T47D (cell line): Measurements from ENCODE around the gene JPH2.
"Not testable (repeated sequence)": the region's sequence is repeated elsewhere in the genome, so short reads cannot be mapped to it uniquely, and the experiment has no call there.

ENCODE experiments used
- DNase-seq, 2 experiments: peaks; one replicate each; pipeline versions ENCODE4 v3.0.0 to v3.0.0-alpha.2; 2011 to 2012; ENCODE audit warnings: low read depth in 1 of 2, low spot score in 1 of 2
- JUND ChIP-seq: IDR thresholded peaks from 2 replicates; pipeline ENCODE4 v1.6.1; 2012; ENCODE audit warnings: low read depth
- in situ Hi-C: cut with HindIII; loops from 2 replicates; pipeline ENCODE4 v1.10.0; 2016; ENCODE audit warnings: low sequenced_read_pairs, low pct_unique_long_range_greater_than_20kb

Gene JPH2

DNA sequence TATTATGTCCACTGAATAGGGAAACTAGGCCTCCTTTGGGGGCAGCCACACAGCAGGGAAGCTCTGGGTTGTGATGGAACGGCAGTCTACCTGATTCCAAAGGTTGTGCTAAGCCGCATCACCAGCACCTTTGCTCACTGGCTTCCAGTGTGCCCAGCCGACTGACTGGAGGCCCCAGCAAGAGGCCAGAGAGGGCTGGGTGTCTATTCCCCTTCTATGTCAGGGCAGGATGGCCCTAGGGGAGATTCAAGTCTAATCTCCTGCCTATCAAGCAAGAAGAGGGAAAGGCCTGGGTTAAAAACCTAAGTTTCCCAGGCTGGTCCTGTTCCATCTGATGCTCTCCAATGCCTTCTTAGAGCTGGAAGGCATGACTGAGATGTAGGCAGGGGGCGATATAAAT lies 53.6 kb downstream of the JPH2 start:
- no peak for DNase-seq
- no peak for TF ChIP-seq JUND
- in situ Hi-C loops: no loop called here

DNA sequence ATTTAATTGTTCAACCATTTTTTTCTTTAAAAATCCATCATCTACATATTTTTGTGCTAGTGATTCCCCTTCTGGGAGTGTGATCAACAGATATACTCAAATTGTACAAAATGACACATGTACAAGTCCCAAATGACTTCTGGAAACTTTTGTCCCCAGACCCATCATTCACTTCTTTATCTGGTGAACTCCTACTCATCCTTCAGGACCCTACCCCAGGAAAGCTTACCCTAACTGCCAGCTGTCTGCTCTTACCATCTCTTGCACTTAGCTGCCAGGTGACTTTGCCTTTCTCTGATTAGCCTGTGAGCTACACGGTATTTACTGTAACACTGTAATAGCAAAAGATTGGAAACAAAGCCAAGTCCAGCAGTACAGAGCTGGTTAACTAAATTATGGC lies 55.3 kb downstream of the JPH2 start:
- no peak for TF ChIP-seq JUND
- in situ Hi-C loops: no loop called here

DNA sequence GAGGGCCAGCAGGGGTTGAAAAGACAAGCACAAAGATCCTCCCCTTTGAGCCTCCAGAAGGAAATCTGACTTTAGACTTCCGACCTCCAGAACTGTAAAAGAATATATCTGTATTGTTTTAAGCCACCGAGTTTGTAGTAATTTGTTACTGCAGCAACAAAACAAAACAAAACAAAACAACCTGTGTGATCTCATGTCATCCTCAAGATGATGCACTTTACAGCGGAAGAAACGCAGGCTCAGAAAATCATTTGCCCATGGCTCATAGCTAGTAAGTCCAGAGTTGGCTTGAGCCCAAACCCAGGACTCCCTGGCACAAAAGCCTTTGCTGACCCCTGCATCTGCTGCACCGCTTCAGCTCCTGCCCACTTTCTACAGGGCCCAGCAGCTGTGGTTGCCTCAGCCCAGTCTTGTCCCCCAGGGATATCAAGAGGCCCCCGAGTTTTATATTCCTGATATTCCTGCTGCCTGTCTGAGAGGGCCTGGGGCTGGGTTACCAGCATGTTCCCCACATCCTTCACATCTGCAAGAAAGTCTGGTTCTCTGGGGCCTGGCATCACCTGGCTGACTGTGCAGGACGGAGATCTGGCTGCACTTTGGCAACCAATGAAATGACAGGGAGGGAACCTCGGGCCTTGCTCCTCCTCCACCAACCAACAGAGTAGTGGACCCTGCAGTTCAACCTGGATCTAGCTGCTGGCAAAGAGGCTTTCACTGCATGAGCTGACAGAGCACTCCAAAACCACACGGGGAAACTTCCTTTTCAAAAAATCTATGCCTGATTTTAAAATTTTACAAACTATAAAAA lies 56.9 kb downstream of the JPH2 start:
- no peak for DNase-seq
- in situ Hi-C loops: no loop called here
- TF ChIP-seq JUND: no peak

More for the DNA sequence above, 55.3 kb downstream of the JPH2 start:
- no peak for DNase-seq

DNA sequence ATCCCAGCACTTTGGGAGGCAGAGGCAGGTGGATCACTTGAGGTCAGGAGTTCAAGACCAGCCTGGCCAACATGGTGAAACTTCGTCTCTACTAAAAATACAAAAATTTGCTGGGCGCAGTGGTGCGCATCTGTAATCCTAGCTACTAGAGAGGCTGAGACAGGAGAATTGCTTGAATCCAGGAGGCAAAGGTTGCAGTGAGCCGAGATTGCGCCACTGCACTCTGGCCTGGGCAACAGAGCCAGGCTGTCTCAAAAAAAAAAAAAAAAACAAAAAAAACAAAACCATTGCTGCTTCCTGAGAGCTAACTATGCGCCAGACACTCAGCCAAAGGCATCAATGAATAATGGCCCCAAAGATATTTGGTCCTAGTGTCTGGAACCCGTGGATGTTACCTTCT lies 57.7 kb downstream of the JPH2 start:
- in situ Hi-C loops, DNase-seq: not testable (repeated sequence)

DNA sequence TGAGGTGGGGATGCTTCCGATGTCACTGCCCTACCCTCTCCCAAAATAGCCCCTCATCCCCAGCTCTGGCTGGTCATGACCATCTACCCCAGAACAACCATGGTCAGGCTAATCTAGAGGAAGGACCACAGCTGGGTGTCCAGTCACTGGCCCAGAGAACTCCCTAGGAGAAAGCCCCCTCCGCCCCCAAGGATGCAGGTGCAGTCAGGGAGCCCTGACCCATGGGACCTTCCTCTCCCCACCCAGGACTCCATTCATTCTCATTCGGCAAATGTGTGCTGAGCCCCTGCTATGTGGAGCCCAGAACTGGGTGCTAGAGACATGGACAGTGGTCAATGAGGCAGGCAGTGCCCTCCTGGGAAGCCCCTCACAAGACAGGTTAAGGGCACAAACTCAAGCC lies 60.5 kb downstream of the JPH2 start:
- no peak for TF ChIP-seq JUND
- DNase-seq: no peak
- in situ Hi-C loops: no loop called here

DNA sequence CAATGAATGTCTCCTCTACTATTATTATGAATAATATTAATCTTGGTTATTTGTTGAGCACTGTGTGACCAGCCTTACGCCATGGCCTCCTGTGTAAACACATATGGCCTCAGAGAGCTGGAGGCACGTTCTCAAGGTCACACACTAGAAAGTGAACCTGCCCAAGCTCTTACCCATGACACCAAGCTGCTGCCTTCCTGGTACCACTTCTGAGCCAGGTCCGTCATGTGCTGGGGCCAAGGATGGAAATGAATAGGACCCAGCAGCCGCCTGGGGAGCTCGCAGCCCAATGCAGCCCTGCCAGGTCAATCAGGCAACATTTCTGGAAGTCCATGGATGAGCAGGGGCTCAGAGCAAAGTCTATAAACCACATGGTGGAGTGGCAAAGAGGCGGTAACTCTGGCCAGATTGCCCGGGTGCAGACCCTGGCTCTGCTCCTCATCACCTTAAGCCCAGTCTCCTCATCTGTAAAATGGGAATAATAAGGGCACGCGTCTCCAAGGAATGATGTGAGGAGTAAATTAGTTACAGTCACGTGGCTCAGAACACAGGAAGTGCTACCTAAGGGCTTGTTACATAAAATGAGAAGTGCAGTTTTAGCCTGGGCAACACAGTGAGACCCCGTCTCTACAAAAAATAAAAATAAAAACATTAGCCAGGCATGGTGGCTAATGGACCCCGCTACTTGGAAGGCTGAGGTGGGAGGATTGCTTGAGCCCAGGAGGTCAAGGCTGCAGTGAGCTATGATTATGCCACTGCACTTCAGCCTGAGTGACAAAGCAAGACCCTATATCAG lies 61.5 kb downstream of the JPH2 start:
- no peak for TF ChIP-seq JUND
- in situ Hi-C loops: no loop called here

DNA sequence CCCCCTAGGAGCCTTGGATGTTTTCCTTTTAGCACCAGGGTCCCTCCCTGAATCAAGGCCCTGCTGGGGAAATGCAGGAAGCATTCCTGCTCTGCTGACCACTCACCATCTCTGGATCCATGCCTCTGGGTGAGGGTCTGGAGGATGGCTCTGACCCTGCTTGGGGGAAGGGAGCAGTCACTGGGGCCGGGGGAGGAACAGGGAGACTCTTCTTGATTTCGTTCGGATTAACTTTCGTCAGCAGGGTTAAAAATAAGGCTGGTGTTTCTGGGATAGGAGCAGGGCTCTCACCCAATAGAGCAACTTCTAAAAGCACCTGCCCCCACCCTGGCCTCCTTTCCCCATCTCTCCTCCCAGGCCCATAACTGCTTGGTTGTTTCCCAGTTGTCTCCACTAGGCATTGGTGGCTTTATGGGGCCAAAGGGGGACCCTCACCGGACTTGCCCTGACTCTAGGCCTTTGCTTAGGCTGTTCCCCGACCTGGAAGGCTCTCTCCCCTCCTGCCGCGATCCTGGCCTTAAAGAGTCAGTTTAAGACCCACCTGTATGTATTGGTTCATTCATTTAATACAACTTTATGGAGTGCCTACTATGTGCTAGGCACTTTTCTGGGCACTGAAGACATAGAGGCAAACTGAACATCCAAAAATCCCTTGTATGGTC lies 63.0 kb downstream of the JPH2 start:
- no peak for DNase-seq
- in situ Hi-C loops: no loop called here
- TF ChIP-seq JUND: no peak

More for the DNA sequence above, 61.5 kb downstream of the JPH2 start:
- no peak for DNase-seq

DNA sequence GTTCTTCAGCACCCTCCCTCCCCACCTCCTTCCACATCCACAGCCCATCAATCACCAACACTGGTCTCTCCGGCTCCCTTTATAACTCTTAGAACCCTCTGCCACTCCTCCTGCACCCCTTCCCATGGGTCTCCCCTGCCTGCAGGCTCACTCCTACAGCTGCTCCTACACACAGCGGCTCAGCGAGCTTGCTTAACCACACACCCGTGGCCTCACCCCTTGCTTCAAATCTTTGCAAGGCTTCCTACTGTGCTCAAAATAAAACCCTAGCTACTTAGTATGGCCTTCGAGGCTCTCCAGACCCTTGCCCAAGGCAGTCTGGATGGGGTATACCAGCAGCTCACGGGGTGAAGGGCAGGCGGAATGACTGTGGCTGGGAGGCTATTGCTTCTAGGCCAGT lies 63.7 kb downstream of the JPH2 start:
- in situ Hi-C loops: no loop called here
- no peak for DNase-seq
- no peak for TF ChIP-seq JUND

DNA sequence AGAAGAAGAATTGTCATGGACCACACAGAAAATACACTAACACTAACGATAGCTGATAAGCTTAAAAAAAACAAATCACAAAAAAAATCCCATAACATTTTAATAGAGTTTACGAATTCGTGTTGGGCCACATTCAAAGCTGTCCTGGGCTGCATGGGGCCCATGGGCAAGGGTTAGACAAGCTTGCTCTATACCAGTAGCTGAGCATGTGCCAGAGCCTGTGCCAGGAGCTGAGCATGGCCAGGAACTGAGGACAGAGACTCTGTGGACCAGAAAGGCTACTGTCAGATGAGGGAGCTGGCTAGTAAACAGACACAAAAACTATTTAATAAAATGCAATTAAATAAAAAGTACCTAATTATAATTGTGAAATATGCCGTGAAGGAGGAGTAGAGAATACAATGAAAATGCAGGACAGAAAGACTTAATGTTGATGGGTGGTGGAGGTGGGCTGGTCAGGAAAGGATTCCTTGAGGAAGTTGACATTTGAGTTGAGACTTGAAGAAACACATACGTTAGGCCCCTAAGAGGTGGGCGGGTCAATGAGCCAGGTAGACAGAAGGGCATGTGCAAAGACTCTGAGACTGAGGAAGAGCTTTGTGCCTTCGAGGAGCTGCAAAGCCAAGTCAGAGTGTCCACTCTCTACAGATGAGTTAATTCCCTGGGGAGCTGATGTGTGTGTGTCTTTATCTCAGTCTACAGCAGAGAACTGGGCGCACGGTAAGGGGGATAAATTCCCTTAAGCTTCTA lies 66.1 kb downstream of the JPH2 start:
- no peak for DNase-seq
- no peak for TF ChIP-seq JUND
- in situ Hi-C loops: no loop called here

DNA sequence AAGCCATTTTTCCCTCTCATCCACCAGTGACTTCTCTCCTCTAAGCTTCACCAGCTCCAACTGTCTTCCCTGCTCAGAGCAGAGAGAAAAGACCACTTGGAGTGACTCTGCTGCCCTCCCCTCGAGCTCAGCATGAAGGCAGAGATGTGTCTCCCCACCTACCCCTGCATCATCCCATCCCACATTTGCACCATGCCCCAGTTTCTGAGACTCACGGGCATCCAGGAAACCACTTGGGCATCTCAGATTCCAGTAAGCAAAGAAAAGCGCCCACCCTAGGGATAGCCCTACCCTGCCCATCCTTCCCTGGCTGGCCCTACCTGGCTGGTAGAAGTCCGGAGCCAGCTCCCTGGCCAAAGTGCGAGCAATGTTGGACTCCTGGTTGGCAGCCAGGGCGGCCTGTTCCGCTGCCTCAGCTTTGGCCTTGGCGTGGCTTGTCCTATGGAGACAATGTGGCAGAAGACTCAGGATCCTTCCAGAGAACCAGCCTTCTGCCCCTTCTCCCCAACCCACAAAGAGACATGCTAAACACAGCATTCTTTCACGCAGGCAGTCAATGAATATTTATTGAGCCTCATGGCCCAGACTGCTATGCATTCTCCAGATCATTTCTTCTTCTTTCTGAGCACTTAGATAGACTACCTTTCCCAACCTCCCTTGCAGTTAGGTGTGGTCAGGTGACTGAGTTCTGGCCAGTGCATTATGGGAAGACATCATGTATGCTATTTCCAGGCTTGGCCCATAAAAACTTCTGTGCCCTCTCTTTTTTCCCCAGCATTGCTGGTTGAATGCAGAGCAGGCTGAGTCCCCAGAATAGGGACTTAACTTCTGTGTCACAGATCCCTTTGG lies 68.6 kb downstream of the JPH2 start:
- no peak for TF ChIP-seq JUND
- no peak for DNase-seq
- in situ Hi-C loops: no loop called here

DNA sequence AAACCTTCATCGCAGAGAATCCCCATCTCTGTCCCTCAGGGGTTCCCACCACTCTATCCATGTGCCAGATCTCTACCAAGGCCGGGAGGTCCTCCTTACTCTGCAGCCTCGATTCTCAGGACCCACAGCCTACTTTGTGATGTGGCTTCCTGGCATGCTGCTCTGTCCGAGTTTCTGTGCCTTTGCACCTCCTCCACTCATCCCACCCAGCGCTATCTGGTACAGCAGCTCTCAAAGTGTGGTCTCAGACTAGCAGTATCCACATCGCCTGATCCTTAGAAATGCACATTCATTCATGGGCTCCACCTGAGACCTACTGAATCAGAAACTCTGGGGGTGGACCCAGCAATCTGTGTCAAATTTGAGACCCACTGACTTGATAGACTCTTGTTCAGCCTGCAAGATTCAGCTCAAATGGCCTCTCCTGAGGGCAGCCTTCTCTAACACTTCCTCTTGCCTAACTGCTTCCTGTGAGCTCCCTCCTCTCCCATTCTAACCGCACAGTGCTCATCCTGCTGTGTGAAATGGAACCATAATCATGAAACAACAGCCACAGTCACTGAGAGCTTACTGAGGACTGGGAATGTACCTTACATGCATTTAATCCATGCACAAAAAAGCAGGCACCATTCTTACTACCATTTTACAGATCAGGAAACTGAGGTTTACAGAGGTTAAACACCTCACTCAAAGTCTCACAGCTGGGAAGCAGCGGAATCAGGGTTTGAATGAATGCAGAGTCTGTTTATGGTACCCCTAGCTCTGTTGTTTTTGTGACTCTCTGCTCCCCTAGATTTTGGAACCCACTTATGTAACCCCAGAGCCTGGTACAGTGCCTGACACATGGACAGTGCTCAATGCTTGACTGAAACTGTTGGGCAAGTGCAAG lies 69.4 kb downstream of the JPH2 start:
- TF ChIP-seq JUND: no peak
- in situ Hi-C loops: no loop called here
- no peak for DNase-seq
